GM21381 (cell line): ENCODE data around the gene CCDC144A.
"Not testable (repeated sequence)": the region's sequence is repeated elsewhere in the genome, so short reads cannot be mapped to it uniquely, and the experiment has no call there.

Experiments used
- ATAC-seq: cut with Tn5 transposase; IDR thresholded peaks from one replicate; pipeline ENCODE4 v1.9.1; 2021; ENCODE audit warnings: mild to moderate bottlenecking, moderate library complexity; ENCODE audit not compliant: unreplicated experiment

CCDC144A gene, protein sequence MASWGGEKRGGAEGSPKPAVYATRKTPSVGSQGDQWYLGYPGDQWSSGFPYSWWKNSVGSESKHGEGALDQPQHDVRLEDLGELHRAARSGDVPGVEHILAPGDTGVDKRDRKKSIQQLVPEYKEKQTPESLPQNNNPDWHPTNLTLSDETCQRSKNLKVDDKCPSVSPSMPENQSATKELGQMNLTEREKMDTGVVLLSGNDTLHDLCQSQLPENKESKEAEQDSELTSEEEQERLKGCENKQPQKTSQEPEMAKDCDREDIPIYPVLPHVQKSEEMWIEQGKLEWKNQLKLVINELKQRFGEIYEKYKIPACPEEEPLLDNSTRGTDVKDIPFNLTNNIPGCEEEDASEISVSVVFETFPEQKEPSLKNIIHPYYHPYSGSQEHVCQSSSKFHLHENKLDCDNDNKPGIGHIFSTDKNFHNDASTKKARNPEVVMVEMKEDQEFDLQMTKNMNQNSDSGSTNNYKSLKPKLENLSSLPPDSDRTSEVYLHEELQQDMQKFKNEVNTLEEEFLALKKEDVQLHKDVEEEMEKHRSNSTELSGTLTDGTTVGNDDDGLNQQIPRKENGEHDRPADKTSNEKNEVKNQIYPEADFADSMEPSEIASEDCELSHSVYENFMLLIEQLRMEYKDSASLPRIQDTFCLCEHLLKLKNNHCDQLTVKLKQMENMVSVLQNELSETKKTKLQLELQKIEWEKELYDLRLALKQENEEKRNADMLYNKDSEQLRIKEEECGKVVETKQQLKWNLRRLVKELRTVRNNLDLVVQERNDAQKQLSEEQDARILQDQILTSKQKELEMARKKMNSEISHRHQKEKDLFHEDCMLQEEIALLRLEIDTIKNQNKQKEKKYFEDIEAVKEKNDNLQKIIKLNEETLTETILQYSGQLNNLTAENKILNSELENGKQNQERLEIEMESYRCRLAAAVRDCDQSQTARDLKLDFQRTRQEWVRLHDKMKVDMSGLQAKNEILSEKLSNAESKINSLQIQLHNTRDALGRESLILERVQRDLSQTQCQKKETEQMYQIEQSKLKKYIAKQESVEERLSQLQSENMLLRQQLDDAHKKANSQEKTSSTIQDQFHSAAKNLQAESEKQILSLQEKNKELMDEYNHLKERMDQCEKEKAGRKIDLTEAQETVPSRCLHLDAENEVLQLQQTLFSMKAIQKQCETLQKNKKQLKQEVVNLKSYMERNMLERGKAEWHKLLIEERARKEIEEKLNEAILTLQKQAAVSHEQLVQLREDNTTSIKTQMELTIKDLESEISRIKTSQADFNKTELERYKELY (N-terminal part only)

DNA sequence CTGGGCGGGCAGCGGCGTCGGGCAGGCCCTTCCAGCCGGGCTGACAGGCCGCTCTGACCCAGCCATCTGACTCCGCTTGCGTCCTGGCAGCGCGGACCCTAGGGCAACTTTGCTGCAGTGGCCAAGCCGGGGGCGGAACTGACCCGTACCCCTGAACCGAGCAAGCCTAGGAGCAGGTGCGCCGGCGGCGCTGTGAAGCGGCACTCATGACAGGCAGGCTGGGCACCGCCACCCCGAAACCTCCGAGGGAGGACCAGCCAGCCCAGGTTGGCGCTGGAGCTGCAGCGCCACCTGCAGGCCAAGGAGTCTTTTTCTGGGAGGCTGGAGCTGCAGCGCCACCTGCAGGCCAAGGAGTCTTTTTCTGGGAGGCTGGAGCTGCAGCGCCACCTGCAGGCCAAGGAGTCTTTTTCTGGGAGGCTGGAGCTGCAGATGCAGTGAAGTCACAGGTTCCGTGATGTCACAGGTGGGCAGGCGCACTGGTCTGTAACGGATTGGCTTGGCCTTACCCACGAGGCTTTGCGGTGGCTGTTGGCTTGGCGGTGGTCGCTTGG is at the start of gene CCDC144A:
CCDC144A (plus strand) TSS at position 511 of the 551 bp plus-strand sequence. CDS start 160 bp downstream, outside the sequence.
- ATAC-seq: not testable (repeated sequence)

DNA sequence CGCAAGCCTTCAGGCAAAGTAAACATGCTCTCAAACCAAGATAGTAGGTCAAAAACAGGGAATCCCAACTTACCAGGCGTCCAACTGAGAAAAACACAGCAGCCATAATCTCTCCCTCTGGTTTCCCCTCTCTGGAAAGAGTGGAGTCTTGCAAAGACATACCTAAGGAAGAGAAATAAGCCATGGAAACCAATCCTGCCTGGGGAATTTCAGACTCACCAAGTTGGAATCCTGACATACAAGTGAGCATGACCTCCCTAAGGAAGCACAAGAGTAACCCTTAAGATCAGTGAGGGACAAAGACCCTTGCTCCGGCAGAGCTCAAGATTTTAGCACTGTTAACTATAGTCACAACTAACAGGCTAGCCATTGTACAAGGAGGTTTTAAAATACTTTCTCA is 40.5 kb upstream of the CCDC144A start:
- ATAC-seq: no peak

DNA sequence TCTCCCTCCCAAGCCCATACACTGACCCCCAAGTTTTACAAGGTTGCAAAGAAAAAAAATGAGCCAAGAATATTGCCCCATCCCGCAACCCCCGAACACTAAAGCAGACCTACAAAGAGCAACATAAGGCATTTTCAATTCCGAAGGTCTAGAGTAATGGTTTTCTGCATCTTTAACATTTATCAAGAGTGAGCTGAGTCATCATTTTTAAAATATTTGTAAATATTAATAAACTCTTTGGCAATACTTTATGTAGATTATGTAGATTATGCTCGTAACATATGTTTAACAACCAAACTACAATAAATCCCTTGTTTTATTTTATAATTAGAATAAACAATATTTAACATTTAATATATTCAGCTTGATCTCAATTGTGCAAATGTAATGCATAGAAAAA is 37.8 kb upstream of the CCDC144A start:
- no peak for ATAC-seq

DNA sequence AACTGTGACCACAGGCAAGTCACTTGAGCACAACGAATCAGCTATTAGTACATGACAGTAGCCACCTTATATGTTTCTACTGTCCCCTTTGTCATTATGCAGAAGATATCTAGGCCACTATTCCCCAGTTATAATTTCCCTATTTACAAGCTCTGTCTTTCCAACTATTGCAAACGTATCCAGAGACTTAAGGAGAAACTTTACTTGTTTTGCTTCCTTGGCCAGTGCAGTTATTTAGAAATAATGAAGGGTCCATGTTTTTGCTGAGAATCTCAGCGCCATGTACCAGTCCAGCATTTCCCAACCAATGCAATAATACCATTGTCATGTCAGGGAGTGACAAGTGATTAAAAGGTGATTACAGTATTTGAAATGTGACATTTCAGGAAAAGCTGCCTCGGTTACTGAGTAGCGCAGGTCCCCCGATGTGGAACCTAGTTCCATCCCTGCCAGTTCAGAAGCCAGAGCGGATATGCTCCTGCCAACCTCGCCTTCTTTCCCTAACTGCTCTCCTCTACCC is 37.1 kb upstream of the CCDC144A start:
- no peak for ATAC-seq

DNA sequence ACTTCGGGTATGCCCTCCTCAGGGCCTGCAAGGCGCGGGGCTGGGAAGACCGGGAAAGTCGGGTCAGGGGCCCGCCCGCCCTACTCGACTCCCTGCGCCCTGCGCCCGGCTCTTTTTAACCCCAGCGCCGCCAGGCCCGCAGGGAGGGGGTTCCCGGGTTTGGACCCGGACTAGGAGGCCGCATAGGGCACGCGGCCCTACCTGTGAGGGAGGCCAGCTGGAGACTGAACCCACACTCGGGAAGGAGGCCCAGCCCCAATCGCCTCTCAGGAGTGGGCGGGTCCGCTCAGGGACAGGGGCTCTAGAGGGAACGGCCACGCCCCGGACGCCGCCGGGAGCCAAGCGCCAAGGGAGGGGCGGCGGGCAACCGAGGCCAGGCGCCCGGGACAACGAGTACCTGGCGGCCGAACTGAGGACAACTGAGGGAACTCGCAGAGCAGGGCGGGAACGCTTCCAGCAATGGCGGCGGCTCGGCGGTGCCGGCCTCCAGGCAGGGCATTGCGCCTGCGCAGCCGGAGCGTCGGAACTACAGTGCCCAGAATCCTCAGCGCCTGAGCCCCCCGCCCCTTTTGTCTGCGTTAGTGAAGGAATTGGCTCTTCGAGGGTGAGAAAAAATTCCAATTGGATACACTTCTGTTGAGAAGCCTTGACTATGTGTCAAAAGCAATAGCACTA is 36.5 kb upstream of the CCDC144A start, which contains the start of gene ZNF624:
ZNF624 (minus strand) TSS at position 484 of the 675 bp plus-strand sequence.
- ATAC-seq: peak; percentile 92

DNA sequence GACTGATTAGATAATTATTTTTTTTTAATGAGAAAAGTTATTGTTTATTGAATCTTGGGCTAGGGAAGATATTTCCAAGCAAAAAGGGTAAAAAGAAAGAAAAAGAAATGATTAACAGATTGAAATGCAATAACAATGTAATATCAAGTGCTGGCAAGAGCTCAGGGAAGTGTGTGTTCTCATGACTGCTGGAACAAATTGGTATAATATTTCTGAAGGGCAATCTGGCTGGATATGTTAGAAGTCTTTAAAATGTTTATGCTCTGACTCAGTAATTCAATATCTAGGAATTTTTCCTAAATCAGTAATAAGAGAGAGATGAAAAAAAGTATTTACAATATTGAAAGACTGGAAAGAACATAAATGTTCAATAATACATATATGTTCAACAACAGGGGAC is 28.8 kb upstream of the CCDC144A start:
- ATAC-seq: no peak

DNA sequence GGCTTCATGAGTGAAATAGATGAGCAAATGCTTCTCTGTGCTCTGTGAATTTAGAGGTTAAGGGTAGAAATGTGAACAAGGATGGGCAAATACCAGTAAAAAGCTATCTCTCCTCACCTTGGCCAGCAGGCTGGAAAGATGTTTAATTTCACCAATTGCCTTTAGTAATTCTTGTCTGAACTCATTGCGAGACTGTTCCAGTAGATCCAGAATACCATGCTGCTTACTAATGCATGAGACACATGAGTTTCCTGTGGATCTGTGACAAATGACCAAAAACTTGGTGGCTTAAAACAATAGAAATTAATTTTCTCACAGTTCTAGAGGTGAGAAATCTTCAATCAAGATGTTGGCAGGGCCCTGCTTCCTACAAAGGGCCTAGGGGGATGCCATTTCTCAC is 27.1 kb upstream of the CCDC144A start:
- ATAC-seq: no peak

DNA sequence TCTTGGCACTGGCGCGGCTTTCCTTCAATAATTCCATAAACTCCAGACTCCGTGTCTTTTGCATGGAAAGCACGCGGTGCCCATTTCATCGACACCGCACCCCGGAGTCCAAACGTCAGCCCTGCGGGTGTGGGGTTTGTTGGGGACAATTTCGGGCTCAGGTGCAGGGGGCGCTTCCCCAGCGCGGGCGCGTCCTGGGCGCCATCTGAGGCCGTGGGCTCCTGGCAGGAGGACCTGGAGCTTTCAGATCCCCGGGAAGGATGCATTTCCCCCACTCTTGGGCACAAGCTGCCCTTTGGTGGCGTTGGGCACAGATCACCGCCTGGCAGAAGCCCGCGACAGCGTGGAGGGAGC is 23.5 kb upstream of the CCDC144A start:
- ATAC-seq: not testable (repeated sequence)

DNA sequence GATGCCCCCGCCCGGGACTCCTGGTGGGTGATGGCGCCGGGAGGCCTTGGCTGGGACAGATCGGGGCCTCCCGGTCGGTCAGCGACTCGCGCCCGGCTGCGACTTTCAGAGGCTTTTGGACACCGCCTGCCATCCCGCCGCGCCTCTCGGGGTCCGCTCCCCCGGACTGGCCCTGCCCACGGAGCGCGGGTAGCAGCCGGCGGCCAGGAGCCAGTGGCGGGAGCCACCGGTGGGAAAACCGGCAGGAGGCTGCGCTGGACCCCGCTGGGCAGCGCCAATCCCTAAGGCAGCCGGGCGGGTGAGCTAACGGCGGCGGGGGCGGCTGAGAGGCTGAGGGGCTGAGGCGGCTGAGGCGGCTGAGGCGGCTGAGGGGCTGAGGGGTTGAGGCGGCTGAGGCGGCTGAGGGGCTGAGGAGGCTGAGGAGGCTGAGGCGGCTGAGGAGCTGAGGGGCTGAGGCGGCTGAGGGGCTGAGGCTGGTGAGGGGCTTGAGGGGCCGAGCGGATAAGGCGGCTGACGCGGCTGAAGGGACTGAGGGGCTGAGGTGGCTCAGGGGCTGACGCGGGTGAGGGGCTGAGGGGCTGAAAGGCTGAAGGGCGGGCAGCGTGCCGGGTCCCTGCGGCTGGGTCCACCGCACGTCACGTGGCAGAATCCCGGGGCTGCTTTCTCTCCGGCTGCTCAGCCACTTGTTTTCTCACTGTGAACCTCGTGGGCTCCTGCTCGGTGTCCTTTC is 23.0 kb upstream of the CCDC144A start:
- not testable (repeated sequence) for ATAC-seq

DNA sequence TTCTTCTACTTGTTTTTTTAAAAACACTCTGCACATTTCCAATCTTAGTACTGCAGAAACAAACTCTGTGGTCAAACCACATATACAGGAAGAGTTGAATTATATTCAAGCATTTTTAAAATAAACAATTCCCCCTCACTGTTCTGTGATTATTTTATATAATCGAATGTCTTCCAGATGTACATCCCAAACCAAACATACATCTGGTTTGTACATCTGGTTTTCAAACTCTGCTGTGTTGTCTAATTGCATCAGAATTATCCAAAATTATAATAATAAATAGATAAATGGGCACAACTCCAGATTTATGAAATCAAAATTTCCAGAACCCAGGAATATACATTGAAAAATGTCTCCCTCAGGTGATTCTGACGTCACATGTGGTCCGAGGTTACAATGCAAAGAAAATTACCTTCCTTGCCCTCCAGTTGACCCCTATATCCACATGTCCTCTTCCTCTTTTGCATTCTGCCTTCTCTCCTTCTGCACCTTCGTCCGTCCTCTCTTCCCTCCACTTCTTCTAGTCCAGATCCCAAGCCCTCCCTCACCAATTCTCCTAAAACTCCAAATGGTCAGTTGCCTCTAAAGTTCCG is 13.3 kb upstream of the CCDC144A start:
- ATAC-seq: no peak

DNA sequence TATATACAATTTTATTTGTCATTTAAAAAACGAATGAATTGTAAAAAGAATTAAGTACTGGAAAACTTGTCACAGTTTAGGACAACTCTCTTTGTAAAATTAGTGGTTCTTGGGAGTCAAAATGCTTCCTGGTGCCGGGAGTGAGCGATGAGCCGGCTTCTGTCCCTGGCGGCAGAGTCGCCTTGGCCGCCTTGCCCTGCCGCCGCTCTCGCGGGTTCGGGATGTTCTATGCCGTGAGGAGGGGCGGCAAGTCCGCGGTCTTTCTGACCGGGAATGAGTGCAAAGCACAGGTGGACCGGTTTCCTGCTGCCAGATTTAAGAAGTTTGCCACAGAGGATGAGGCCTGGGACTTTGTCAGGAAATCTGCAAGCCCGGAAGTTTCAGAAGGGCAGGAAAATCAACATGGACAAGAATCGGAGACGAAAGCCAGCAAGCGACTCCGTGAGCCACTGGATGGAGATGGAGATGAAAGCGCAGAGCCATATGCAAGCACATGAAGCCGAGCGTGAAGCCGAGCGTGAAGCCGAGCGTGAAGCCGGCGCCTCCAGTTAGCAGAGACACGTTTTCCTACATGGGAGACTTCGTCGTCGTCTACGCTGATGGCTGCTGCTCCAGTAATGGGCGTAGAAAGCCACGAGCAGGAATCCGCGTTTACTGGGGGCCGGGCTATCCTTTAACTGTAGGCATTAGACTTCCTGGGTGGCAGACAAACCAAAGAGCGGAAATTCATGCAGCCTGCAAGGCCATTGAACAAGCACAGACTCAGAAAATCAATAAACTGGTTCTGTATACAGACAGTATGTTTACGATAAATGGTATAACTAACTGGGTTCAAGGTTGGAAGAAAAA is 6.5 kb upstream of the CCDC144A start:
- ATAC-seq: not testable (repeated sequence)

DNA sequence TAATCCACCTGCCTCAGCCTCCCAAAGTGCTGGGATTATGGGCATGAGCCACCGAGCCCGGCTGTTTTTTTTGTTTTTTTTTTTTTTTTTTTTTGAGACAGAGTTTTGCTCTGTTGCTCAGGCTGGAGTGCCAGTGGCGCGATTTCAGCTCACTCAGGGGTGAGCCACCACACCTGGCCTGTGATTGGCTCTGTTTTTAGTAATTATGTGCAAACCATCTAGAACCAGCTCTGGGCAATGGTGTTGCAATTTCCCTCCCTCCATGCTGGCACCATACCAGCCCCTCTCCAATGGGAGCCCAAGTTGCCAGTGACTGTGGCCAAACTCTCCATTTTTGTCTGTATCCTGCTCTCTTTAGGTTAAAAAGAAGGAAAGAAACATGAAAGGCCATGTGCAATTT is 4.0 kb upstream of the CCDC144A start:
- ATAC-seq: not testable (repeated sequence)

DNA sequence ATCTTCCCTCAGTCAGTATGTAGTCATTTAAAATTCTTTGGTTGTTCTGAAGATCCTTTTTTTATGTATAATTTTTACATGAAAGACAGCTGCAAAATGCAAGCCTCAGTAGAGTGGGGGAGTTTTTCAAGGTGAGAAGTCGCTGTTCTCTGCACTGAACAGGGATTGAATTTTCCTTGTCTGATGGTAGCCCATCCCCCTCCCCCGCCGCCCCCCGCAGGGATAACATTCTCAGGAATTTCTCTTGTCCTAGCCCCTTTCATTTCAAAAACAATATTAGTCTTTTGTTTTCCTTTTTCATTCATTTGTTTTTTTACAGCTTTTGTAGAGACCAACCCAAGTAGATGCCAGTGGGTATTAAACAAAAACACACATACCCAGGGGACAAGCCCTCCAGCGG is 2.9 kb upstream of the CCDC144A start:
- ATAC-seq: not testable (repeated sequence)

DNA sequence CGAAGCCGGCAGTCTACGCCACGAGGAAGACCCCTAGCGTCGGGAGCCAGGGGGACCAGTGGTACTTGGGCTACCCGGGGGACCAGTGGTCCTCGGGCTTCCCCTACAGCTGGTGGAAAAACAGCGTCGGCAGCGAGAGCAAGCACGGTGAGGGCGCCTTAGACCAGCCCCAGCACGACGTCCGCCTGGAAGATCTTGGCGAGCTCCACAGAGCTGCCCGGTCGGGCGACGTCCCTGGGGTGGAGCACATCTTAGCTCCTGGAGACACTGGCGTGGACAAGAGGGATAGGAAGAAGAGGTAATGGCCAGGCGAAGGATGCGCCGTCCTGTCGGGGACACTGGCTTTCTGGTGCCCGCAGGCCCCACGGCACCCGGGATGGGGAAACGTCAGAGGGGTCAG is 406 bp downstream of the CCDC144A start:
- not testable (repeated sequence) for ATAC-seq

DNA sequence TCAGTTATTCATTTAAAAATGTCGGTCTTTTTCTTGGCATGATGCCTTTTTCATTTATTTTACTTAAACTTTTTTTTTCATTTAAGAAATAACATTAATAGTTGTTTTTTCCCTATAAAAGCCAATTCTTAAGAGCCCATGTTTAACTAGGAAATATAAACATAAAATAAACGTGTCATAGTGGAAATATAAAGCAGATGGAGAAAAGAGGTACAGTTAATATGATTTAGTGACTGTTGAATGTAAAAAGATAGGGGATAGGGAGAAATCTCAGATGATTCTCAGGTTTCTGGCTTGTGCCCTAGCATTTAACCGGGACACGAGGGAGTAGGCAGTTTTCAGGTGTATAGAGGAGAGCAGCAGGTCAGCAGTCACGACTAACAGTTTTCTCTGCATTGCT is 7.6 kb downstream of the CCDC144A start:
- not testable (repeated sequence) for ATAC-seq

DNA sequence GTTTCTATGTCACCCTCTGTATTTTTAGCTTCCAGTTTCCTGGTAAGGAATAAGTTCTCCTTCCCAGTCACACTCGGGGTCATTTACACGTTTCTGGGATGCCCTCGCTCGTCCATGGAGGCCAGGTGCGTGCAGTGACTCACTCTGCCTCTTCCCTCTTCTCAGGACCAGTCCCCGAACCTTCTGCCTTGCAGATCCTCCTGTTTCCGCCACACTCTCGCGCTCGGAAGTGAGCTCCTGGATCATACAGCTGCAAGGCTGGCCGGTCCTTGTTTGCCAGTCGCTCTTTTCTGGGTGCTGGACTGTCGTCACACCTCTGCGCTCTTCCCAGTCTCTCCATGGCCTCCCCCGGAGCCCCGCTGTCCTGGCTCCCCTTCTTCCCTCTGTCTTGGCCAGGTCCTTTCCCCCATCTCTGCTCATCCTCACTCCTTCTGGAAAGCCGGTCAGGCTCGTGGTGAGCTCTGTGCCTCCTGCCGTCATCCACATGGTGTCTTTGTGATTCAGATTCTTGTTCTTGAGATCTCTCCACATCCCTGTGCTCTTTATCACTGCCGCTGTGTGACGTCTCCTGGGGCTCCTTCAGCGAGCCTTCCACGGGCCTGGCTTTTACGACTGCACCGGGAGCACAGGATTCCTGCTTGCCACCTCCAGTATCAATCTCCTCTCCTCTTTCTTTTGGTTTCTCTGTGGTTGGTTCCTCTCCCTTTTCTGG is 55.6 kb downstream of the CCDC144A start:
- not testable (repeated sequence) for ATAC-seq

DNA sequence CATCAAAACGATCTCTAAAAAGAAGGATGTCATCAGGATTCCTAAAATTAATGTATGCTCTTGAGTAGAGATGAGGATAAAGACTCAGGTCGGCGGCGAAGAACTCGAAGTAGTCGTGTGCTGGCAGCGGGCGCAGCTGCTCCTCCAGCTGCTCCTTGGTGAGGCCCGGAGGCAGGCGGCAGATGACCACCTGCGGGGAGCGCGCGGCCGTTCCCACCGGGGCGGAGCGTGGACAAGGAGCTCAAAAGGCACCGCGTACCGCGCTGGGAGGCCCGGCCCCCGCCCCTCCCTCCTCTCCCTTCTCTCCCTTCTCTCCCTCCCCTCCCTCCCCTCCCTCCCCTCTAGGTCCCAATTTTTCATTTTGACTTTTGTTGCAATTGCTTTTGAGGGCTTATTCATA is 56.5 kb downstream of the CCDC144A start:
- ATAC-seq: not testable (repeated sequence)
